DOHH2 (cell line): ENCODE measurements around the gene SPRED3.

Experiments
- H3F3A ChIP-seq: fragments of 200-600 bp; sonication (generic), shearing (Covaris generic); 2 replicates; pipeline ENCODE4 v1.6.0; 2016; ENCODE audit warnings: antibody characterized with exemption, mild to moderate bottlenecking; ENCODE audit not compliant: control insufficient read depth, insufficient read depth
- H3K27ac ChIP-seq: fragments of 200-600 bp; sonication (generic); 2 replicates; pipeline ENCODE4 v1.5.1; 2014; ENCODE audit warnings: low read depth, mild to moderate bottlenecking, low read length, moderate library complexity
- H3K27me3 ChIP-seq: fragments of 200-600 bp; sonication (generic); 2 replicates; pipeline ENCODE4 v1.6.1; 2014; ENCODE audit warnings: mild to moderate bottlenecking, low read length, mixed read lengths; ENCODE audit not compliant: control insufficient read depth
- H3K36me3 ChIP-seq: fragments of 200-600 bp; sonication (generic); 2 replicates; pipeline ENCODE4 v1.6.1; 2014; ENCODE audit warnings: mild to moderate bottlenecking, low read length, moderate library complexity, mixed read lengths; ENCODE audit not compliant: control insufficient read depth
- H3K4me1 ChIP-seq: fragments of 200-600 bp; sonication (generic); 2 replicates; pipeline ENCODE4 v1.6.1; 2014; ENCODE audit warnings: mild to moderate bottlenecking, low read length, mixed read lengths; ENCODE audit not compliant: control insufficient read depth
- H3K4me2 ChIP-seq: fragments of 200-600 bp; sonication (generic); 2 replicates; pipeline ENCODE4 v1.6.0; 2014; ENCODE audit warnings: mild to moderate bottlenecking, low read length, moderate library complexity
- H3K4me3 ChIP-seq: fragments of 200-600 bp; sonication (generic); 2 replicates; pipeline ENCODE4 v1.5.1; 2014; ENCODE audit warnings: mild to moderate bottlenecking, low read length, mixed read lengths
- H3K79me2 ChIP-seq: fragments of 200-600 bp; sonication (generic); 2 replicates; pipeline ENCODE4 v1.6.1; 2014; ENCODE audit warnings: mild to moderate bottlenecking, low read length, mixed read lengths; ENCODE audit not compliant: control insufficient read depth
- H3K9me2 ChIP-seq: fragments of 200-600 bp; sonication (generic); replicated peaks from 2 replicates; pipeline ENCODE4 v1.6.1; 2014; ENCODE audit warnings: mild to moderate bottlenecking, low read length, mixed read lengths; ENCODE audit not compliant: control insufficient read depth
- H3K9me3 ChIP-seq: fragments of 200-600 bp; sonication (generic); 2 replicates; pipeline ENCODE4 v1.6.1; 2014; ENCODE audit warnings: antibody characterized with exemption, low read length, mixed read lengths; ENCODE audit not compliant: control insufficient read depth, insufficient read depth
- H4K20me1 ChIP-seq: fragments of 200-600 bp; sonication (generic); 2 replicates; pipeline ENCODE4 v1.6.0; 2014; ENCODE audit warnings: low read depth, mild to moderate bottlenecking, antibody characterized with exemption, low read length, moderate library complexity; ENCODE audit not compliant: control insufficient read depth, insufficient read depth
- CTCF ChIP-seq: fragments of 200-600 bp; sonication (generic); IDR thresholded peaks from one replicate; pipeline ENCODE4 v1.5.1; 2014; ENCODE audit warnings: antibody characterized with exemption, mild to moderate bottlenecking, low read depth, low read length; ENCODE audit not compliant: poor library complexity, severe bottlenecking
- EZH2phosphoT487 ChIP-seq: fragments of 200-600 bp; sonication (generic); IDR thresholded peaks from 2 replicates; pipeline ENCODE4 v1.6.1; 2017; ENCODE audit warnings: borderline replicate concordance, mild to moderate bottlenecking, antibody characterized with exemption, low read length, moderate library complexity, mixed read lengths

The SPRED3 gene

GRCh38 chr19:38421856-38422255 lies 33.4 kb downstream of the SPRED3 start:
- Histone ChIP-seq H3K79me2 (no peaks in the 10 kb centered on the region), H3K9me3 (no peaks in the 10 kb centered on the region), H3K4me1 (peaks cover 34% of the 10 kb centered on the region), H3K4me3 (no peak overlapping the region), H4K20me1 (no peaks in the 10 kb centered on the region), H3K27me3 (no peaks in the 10 kb centered on the region), H3K4me2 (no peak overlapping the region), H3K27ac (no peak overlapping the region), H3F3A (peaks cover 4% of the 10 kb centered on the region), H3K36me3 (no peaks in the 10 kb centered on the region), H3K9me2 (no peaks in the 10 kb centered on the region)
- TF ChIP-seq EZH2phosphoT487, result no peak

- H3K27me3 ChIP-seq, result peaks cover 1% of the 10 kb centered on the region; the same call in 1 of the 2 replicates
- no peaks in the 10 kb centered on the region for H3K36me3 ChIP-seq
- no peaks in the 10 kb centered on the region for H4K20me1 ChIP-seq
- no peaks in the 10 kb centered on the region for H3K9me3 ChIP-seq
- peaks cover 4% of the 10 kb centered on the region for H3F3A ChIP-seq
- H3K4me2 ChIP-seq, result no peak overlapping the region
- TF ChIP-seq EZH2phosphoT487, result no peak
- no peak for TF ChIP-seq CTCF
- H3K4me3 ChIP-seq, result no peak overlapping the region
- H3K79me2 ChIP-seq, result no peaks in the 10 kb centered on the region
- H3K4me1 ChIP-seq, result peaks cover 30% of the 10 kb centered on the region
- no peaks in the 10 kb centered on the region for H3K9me2 ChIP-seq
- no peak overlapping the region for H3K27ac ChIP-seq
These were observed 33.9 kb downstream of the SPRED3 start for GRCh38 chr19:38422438-38422837.

GRCh38 chr19:38424272-38424671 lies 35.8 kb downstream of the SPRED3 start:
- no peak for TF ChIP-seq CTCF
- no peak for TF ChIP-seq EZH2phosphoT487
- H3K9me3 ChIP-seq, result no peaks in the 10 kb centered on the region
- no peak overlapping the region for H3K4me3 ChIP-seq
- H3K4me1 ChIP-seq, result peaks cover 14% of the 10 kb centered on the region
- no peaks in the 10 kb centered on the region for H4K20me1 ChIP-seq
- no peaks in the 10 kb centered on the region for H3K79me2 ChIP-seq
- peaks cover 5% of the 10 kb centered on the region; the same call in 1 of the 2 replicates for H3K27me3 ChIP-seq
- H3K4me2 ChIP-seq, result no peak overlapping the region
- no peaks in the 10 kb centered on the region for H3K9me2 ChIP-seq
- no peak overlapping the region for H3K27ac ChIP-seq
- H3F3A ChIP-seq, result no peaks in the 10 kb centered on the region; the same call in 1 of the 2 replicates
- no peaks in the 10 kb centered on the region for H3K36me3 ChIP-seq

GRCh38 chr19:38425222-38425809 lies 36.8 kb downstream of the SPRED3 start:
- Histone ChIP-seq H3K27ac (no peak overlapping the region), H3K4me3 (peak overlapping the region; percentile 3; the same call in 1 of the 2 replicates), H3K9me3 (no peaks in the 10 kb centered on the region), H3K27me3 (peaks cover 9% of the 10 kb centered on the region; the same call in 1 of the 2 replicates), H3K4me1 (peaks cover 14% of the 10 kb centered on the region), H4K20me1 (no peaks in the 10 kb centered on the region), H3F3A (no peaks in the 10 kb centered on the region; the same call in 1 of the 2 replicates), H3K79me2 (no peaks in the 10 kb centered on the region), H3K4me2 (peak overlapping the region; percentile 52), H3K36me3 (no peaks in the 10 kb centered on the region), H3K9me2 (no peaks in the 10 kb centered on the region)
- no peak for TF ChIP-seq EZH2phosphoT487
- no peak for TF ChIP-seq CTCF
